GM12891 (cell line): ENCODE results near the gene ARL9. TPM values are rescaled to one million over a fixed set of nuclear protein-coding genes. Genes with fewer than 3 reads are reported as not detected.
"Not testable (repeated sequence)": the region's sequence is repeated elsewhere in the genome, so short reads cannot be mapped to it uniquely, and the experiment has no call there.

Experiments used
- DNase-seq: peaks from one replicate; pipeline ENCODE4 v3.0.0; 2011; ENCODE audit warnings: low spot score; ENCODE audit not compliant: insufficient read length
- FAIRE-seq: peaks from 2 replicates; lab custom pipeline; 2011; peaks lifted over from hg19 to GRCh38; lab: Jason Lieb, UNC
- PAX5 ChIP-seq: IDR thresholded peaks from 2 replicates; pipeline ENCODE4 v1.6.1; 2011; ENCODE audit warnings: low read length, moderate library complexity, mild to moderate bottlenecking; ENCODE audit not compliant: insufficient read depth, severe bottlenecking
- POLR2A ChIP-seq: IDR thresholded peaks from 2 replicates; pipeline ENCODE4 v1.6.1; 2011; ENCODE audit warnings: low read depth, low read length, control low read depth
- POLR2AphosphoS5 ChIP-seq: IDR thresholded peaks from 2 replicates; pipeline ENCODE4 v1.6.1; 2011; ENCODE audit warnings: low read depth, low read length, control low read depth
- POU2F2 ChIP-seq: IDR thresholded peaks from 2 replicates; pipeline ENCODE4 v1.6.1; 2011; ENCODE audit warnings: low read depth, mild to moderate bottlenecking, control low read depth, low read length, moderate library complexity
- SPI1 ChIP-seq: IDR thresholded peaks from 2 replicates; pipeline ENCODE4 v1.6.1; 2011; ENCODE audit warnings: low read depth, low read length, control low read depth
- TAF1 ChIP-seq: IDR thresholded peaks from 2 replicates; pipeline ENCODE4 v1.6.1; 2011; ENCODE audit warnings: low read depth, low read length, control low read depth
- polyA plus RNA-seq: library from polyadenylated mRNA; unstranded; fragments of >200 nt; gene quantifications from one replicate; pipeline ENCODE4 v1.2.1, GENCODE V29; 2012; ENCODE audit warnings: low read depth, missing spikeins, inconsistent platforms; ENCODE audit not compliant: missing spikeins

Gene ARL9, protein sequence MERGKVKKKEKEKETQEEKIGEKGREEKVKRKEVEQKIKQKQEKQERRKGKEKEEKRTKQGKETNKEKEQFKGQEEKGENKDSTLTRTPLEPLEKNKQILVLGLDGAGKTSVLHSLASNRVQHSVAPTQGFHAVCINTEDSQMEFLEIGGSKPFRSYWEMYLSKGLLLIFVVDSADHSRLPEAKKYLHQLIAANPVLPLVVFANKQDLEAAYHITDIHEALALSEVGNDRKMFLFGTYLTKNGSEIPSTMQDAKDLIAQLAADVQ
- not detected for polyA plus RNA-seq

DNA sequence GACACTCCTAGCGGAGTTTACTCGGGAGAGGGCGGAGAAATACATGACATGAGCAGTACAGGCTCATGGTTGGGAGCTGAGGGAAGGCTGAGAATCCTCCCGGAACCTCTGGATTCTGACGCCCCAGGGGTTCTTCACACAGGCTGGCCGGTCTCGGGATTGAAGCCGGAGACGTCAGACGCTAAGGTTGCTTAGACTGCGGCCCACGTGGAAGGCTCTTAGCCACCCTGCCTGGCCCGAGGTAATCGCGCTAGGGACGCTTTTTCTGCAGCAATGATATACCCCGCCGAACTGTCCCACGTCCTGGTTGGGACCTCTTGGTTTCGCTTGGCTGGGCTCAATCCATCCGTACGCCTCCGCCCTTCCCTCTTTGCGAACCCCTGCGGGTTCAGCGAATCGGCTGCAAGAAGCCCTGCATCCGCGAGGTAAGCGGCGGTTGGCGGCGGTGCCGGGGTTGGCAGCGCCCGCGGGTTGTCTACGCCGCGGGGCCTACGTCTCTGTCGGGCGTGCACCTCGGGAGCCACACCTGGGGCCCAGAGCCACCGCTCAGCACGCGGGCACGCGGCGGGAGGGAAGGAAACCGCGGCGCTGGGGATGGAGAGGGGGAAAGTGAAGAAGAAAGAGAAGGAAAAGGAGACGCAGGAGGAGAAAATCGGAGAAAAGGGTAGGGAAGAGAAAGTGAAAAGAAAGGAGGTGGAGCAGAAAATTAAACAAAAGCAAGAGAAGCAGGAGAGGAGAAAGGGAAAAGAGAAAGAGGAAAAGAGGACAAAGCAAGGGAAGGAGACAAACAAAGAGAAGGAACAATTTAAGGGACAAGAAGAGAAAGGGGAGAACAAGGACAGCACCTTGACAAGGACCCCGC, at the start of gene ARL9:
ARL9 (plus strand) TSS at position 523 of the 862 bp plus-strand sequence; CDS start at position 595, 72 bp downstream.
- DNase-seq (peak; percentile 43), FAIRE-seq (peak; percentile 83)
- no peak for TF ChIP-seq SPI1
- no peak for TF ChIP-seq POU2F2
- TF ChIP-seq POLR2AphosphoS5, result no peak
- TF ChIP-seq TAF1, result no peak
- no peak for TF ChIP-seq POLR2A
- TF ChIP-seq PAX5, result no peak

DNA sequence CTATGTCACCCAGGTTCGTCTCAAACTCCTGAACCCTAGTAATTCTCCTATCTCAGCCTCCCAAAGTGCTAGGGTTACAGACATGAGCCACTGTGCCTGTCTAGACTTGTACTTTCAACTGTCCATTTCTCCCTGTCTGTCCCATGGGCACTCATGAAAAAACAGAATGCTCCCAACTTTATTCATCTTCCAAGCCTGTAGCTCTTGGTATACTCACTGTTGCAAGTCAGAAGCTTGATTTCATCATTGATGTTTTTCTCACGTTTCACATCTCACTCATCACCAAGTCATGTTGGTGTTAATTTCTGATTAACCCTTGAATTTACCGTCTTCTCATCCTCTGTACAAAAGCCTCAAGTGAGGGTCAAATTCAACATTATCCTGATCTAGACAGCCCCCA, 45.5 kb upstream of the ARL9 start:
- FAIRE-seq (no peak), DNase-seq (no peak)
- TF ChIP-seq PAX5 (no peak), TAF1 (no peak), POU2F2 (no peak), SPI1 (no peak), POLR2A (no peak), POLR2AphosphoS5 (no peak)

DNA sequence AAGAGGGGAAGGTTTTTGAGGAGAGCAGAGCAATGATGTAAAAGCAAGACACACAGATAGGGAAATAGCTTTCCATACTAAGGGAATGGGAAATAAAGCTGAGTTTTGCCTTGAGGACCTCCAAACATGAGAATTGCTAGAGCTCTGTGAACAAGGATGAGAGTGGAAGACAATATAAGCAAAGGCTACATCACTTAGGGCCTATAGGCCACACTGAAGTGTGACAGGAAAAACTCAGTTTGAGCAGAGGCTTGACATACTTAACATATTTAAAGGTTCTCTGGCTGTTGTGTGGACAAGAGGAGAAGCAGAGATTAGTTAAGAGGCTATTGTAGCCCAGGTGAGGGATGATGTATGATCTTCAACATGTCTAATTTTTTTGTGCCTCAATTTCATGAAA, 43.4 kb upstream of the ARL9 start:
- DNase-seq, result no peak
- FAIRE-seq, result no peak
- TF ChIP-seq POU2F2 (no peak), SPI1 (no peak), TAF1 (no peak), PAX5 (no peak), POLR2A (peak; percentile 21; the same call in 1 of the 2 replicates)

DNA sequence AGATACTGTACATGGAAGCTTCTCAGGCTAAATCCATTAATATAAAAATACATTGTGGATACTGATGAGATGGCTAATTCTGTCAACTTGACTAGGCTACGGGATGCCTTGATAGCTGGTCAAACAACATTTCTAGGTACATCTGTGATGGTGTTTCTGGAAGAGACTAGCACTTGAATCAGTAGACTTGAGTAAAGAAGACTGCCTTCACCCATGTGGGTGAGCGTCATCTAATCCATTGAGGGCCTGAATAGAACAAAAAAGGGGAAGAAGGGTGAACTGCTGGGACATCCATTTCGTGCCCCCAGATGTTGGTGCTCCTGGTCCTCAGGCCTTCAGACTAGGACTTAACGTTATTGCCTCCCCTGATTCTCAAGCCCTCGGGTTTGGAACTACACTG, 41.9 kb upstream of the ARL9 start:
- no peak for FAIRE-seq

DNA sequence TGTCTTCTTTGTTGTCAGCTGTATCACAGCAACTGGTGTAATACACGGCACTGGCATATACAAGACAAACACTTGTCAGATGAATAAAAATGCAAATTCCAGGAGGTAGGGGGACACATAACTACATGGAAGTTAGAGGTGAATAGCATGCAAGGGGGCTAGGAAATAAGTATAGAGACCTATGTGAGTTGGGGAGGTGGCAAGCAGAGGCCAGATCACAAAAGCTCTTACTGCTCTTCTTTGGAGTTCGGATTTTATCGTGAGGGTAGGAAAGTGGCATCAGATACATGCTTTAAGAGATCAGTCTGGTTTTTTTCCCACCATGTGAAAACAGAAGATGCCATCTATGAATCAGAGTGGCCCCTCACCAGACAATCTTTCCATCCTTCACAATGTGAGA, 41.0 kb upstream of the ARL9 start:
- DNase-seq (no peak), FAIRE-seq (no peak)
- no peak for TF ChIP-seq POU2F2
- no peak for TF ChIP-seq POLR2AphosphoS5
- no peak for TF ChIP-seq POLR2A
- no peak for TF ChIP-seq TAF1
- no peak for TF ChIP-seq PAX5
- TF ChIP-seq SPI1, result no peak

More for the DNA sequence above, 41.9 kb upstream of the ARL9 start:
- no peak for DNase-seq
- TF ChIP-seq POLR2AphosphoS5 (0 out of 2 replicates have a peak, but pooled peaks have one; percentile 9), POLR2A (peak; percentile 42; the same call in 1 of the 2 replicates), SPI1 (no peak), TAF1 (no peak)

DNA sequence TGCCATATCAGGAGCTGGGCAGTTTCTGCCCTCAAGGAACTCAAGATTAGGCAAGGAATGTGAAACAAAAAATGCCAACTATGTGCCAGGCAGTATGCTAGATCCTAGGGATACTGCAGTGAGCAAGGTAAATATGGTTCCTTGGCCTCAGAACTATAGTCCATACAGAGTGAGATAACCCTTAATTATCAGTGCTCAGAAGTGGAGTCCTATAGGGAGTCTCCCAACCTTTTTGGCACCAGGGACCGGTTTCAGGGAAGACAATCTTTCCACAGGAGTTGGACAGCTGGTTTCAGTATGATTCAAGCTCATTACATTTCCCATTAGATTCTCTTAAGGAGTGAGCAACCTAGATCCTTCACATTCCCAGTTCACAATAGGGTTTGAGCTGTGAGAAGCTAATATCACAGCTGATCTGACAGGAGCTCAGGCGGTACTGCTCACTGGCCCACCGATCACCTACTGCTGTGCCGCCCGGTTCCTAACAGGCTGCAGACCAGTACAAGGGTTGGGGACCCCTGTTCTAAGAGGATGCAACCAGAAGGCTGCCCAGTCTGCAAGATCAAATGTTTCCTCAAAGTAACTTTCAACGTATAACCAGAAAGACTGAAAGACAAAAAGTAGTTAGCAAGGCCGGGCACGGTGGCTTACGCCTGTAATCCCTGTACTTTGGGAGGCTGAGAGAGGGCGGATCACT, 39.8 kb upstream of the ARL9 start:
- FAIRE-seq, result no peak
- DNase-seq, result no peak
- TF ChIP-seq SPI1, result no peak
- TF ChIP-seq POLR2AphosphoS5, result no peak
- no peak for TF ChIP-seq PAX5
- no peak for TF ChIP-seq POU2F2
- no peak for TF ChIP-seq TAF1
- TF ChIP-seq POLR2A, result no peak

DNA sequence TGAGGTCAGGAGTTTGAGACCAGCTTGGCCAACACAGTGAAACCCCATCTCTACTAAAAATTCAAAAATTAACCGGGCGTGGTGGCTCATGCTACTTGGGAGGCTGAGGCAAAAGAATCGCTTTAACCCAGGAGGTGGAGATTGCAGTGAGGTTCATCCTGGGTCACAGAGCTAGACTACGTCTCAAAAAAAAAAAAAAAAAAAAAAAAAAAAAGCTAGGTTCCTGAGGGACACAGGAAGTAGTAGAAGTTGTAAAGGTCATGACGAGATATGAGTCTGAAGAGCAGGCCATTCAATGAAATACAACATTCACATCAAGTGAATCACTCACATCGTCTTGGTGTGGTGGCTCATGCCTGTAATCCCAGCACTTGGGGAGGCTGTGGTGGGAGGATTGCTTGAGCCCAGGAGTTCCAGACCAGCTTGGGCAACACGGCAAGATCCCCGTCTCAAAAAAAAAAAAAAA, 39.3 kb upstream of the ARL9 start:
- not testable (repeated sequence) for FAIRE-seq, DNase-seq
- peak; percentile 31; the same call in 1 of the 2 replicates for TF ChIP-seq POLR2A

DNA sequence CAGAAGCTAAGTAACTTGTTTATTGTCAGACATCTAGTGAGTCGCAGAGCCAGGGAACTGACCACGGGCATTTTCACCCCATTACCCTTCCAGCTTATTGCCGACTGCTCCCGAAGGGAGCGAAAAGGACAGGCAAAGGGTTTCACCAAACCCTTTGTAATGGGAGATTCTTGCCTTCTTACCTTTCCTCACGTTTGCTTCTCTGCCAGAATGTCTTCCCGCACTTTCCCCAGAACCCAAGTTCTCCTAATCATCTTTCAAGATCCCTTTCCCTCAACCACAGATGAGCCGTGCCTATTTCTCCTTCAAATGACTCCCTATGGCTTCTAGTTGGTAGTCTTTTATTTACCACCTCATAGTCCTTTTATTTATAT, 38.7 kb upstream of the ARL9 start:
- no peak for TF ChIP-seq POLR2AphosphoS5
- no peak for TF ChIP-seq SPI1
- DNase-seq, result no peak
- FAIRE-seq, result no peak

DNA sequence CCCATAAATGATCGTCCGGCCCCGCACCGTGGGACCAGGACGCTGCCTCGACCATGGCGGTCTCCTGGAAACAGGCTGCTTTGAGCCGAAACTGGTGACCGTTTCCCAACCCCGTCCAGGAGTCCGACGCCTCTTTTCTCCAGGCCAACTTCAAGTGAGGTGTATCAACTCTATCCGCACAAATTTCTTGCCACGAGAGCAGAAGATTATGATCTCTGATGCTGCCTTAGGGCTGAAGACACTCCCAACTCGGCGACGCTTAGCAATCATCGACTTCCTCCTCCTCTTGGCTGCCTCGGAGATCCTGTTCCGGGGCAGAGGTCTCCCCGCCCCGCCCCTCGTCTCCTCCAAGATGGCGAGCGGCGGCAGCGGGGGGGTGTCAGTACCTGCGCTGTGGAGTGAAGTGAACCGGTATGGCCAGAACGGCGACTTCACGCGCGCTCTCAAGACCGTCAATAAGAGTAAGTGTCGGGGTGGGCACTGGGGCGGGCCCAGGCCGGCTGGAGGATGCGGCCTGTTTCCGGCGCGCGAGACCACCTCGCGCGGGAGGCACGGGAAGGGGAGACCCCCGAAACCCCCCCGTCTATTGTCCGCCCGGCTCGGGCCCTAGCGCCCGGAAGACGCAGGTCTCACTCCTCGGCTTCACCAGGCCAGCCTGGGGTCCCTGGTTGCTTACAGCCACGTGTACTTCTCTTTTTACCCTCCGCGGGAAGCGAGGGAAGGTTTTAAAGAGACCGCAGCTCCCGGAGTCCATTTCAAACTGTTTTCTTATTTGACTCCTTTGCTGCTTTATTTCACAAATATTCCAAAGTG, 38.1 kb upstream of the ARL9 start, which contains the start of gene SRP72:
SRP72 (plus strand) TSS at position 334 of the 813 bp plus-strand sequence; CDS start at position 353, 19 bp downstream.
- TF ChIP-seq SPI1 (peak; percentile 54), POLR2AphosphoS5 (peak; percentile 92), POU2F2 (0 out of 2 replicates have a peak, but pooled peaks have one; percentile 15), PAX5 (no peak), TAF1 (peak; percentile 96), POLR2A (peak; percentile 91)
- FAIRE-seq (peak; percentile 85), DNase-seq (peak; percentile 73)
